ENCODE data around the gene TMEM120B. TPM values are rescaled to one million over a fixed set of nuclear protein-coding genes. Genes with fewer than 3 reads are reported as not detected.

TMEM120B gene
- total and polyA plus RNA-seq, 4 donors, result 3.9 to 17.7 (median 8.1) TPM

GRCh38 chr12:121701667-121702277, 10.8 kb upstream of the TMEM120B start:
- Histone ChIP-seq H3K9me3 (ENCODE audit: control insufficient read depth in 4 of 4, insufficient read depth in 3 of 4, low read length in 3 of 4) (no peaks in the 10 kb centered on the region), H3K4me3 (no peak overlapping the region), H3K27ac (ENCODE audit: low read depth in 1 of 2, low read length in 1 of 2) (peak overlapping the region in 1 of 2 donors; percentile 79), H3K4me1 (ENCODE audit: control insufficient read depth in 5 of 5, insufficient read depth in 5 of 5, low read length in 5 of 5) (peaks cover 0 to 5% (median 0%) of the 10 kb centered on the region in 5 donors), H3K36me3 (ENCODE audit: control insufficient read depth in 4 of 4, insufficient read depth in 4 of 4, low read length in 4 of 4) (no peaks in the 10 kb centered on the region), H3K27me3 (ENCODE audit: control insufficient read depth in 3 of 3, insufficient read depth in 3 of 3, low read length in 2 of 3) (no peaks in the 10 kb centered on the region), H3K9ac (ENCODE audit: insufficient read depth in 1 of 2, low read length in 2 of 2) (no peak overlapping the region)
- 60 to 73% methylated on average over 3 of the region's 3 CpGs for WGBS, 2 donors
- DNase-seq (peak in 2 of 3 donors; percentile 28 to 73), ATAC-seq (ENCODE audit: insufficient read depth, low FRiP score) (peak; percentile 71)
- TF ChIP-seq CTCF (IDR thresholded peaks at IDR 0.05; ENCODE audit: control extremely low read depth, extremely low read depth), result no peak

- DNase-seq, result no peak
- Histone ChIP-seq H3K27ac (ENCODE audit: low read depth in 1 of 2, low read length in 1 of 2) (no peak overlapping the region), H3K9ac (ENCODE audit: insufficient read depth in 1 of 2, low read length in 2 of 2) (no peak overlapping the region), H3K4me1 (ENCODE audit: control insufficient read depth in 5 of 5, insufficient read depth in 5 of 5, low read length in 5 of 5) (peaks cover 0 to 5% (median 0%) of the 10 kb centered on the region in 5 donors), H3K36me3 (ENCODE audit: control insufficient read depth in 4 of 4, insufficient read depth in 4 of 4, low read length in 4 of 4) (no peaks in the 10 kb centered on the region), H3K9me3 (ENCODE audit: control insufficient read depth in 4 of 4, insufficient read depth in 3 of 4, low read length in 3 of 4) (no peaks in the 10 kb centered on the region), H3K27me3 (ENCODE audit: control insufficient read depth in 3 of 3, insufficient read depth in 3 of 3, low read length in 2 of 3) (no peaks in the 10 kb centered on the region), H3K4me3 (no peak overlapping the region)
- TF ChIP-seq CTCF (IDR thresholded peaks at IDR 0.05; ENCODE audit: control extremely low read depth, extremely low read depth), result no peak
- WGBS, 2 donors, result 83 to 88% methylated on average over 6 of the region's 6 CpGs
- ATAC-seq (ENCODE audit: insufficient read depth, low FRiP score), result no peak
Measured at GRCh38 chr12:121702944-121703343, 9.6 kb upstream of the TMEM120B start.

GRCh38 chr12:121705514-121705913, 7.0 kb upstream of the TMEM120B start:
- DNase-seq, result no peak
- Histone ChIP-seq H3K27ac (ENCODE audit: low read depth in 1 of 2, low read length in 1 of 2) (no peak overlapping the region), H3K4me3 (no peak overlapping the region), H3K4me1 (ENCODE audit: control insufficient read depth in 5 of 5, insufficient read depth in 5 of 5, low read length in 5 of 5) (peaks cover 0 to 5% (median 0%) of the 10 kb centered on the region in 5 donors), H3K36me3 (ENCODE audit: control insufficient read depth in 4 of 4, insufficient read depth in 4 of 4, low read length in 4 of 4) (no peaks in the 10 kb centered on the region), H3K27me3 (ENCODE audit: control insufficient read depth in 3 of 3, insufficient read depth in 3 of 3, low read length in 2 of 3) (no peaks in the 10 kb centered on the region), H3K9me3 (ENCODE audit: control insufficient read depth in 4 of 4, insufficient read depth in 3 of 4, low read length in 3 of 4) (no peaks in the 10 kb centered on the region), H3K9ac (ENCODE audit: insufficient read depth in 1 of 2, low read length in 2 of 2) (no peak overlapping the region)
- no peak for ATAC-seq (ENCODE audit: insufficient read depth, low FRiP score)
- TF ChIP-seq CTCF (IDR thresholded peaks at IDR 0.05; ENCODE audit: control extremely low read depth, extremely low read depth), result no peak
